ENCODE results near the gene PDXK. TPM values are rescaled to one million over a fixed set of nuclear protein-coding genes. Genes with fewer than 3 reads are reported as not detected.

The PDXK gene
- total and polyA plus RNA-seq, 2 of the 13 experiments (the other 11 are each of a cell fraction or from before 2014, with no cell fraction given) = 114 to 184 TPM

DNA sequence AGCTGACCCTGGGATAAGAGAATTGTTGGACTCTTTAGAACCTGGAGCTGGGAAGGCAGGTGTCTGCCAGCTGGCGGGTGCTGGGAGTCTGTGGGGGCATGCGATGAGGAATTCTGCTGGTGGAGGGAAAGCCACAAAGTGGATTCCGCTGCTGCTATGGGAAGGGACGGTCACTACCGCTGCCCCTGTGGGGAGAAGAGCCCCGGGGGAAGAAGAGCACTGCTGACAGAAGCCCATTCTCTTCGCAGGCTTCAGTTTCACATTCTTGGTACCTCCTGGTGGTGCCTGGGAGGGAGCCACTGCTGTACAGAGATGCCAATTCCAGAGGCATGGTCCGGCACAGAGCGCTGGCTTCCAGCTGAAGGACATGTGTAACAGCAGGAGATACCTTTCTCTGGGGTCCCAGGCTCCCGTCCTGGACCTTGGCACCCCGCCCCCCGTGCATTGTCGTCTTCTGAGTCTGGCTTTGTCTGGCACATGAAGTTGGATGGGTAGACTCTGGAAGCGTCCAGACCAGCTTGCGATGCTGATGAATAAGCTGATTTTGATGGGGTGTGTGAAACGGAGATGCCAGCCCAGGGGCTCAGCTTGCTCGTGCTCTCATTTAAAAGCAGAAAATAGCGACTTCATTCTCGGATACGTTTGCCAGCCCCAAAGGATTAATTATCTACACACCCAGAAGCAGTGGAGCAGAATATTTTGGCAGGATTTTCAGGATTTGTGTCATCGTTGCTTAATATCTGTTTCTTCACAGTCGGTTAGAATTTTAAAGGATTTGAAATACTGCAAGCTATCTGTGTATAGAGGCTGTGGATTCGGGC lies 13.2 kb downstream of the PDXK start (continued):
- TF ChIP-seq ZNF24 (IDR thresholded peaks at IDR 0.05) (no peak), TFDP2 (CRISPR knock-in tag; IDR thresholded peaks at IDR 0.05) (no peak), ZNF331 (CRISPR knock-in tag; IDR thresholded peaks at IDR 0.05) (no peak), NFKB2 (CRISPR knock-in tag; IDR thresholded peaks at IDR 0.05; ENCODE audit: borderline replicate concordance) (peak; percentile 80; the same call in 1 of the 2 replicates), IRX3 (CRISPR knock-in tag; IDR thresholded peaks at IDR 0.05; ENCODE audit: borderline replicate concordance, low read depth) (no peak), SIX4 (CRISPR knock-in tag; IDR thresholded peaks at IDR 0.05) (no peak), ZBTB20 (CRISPR knock-in tag; IDR thresholded peaks at IDR 0.05; ENCODE audit: borderline replicate concordance, low read depth) (no peak), SRY (CRISPR knock-in tag; IDR thresholded peaks at IDR 0.05) (no peak), SUZ12 (IDR thresholded peaks at IDR 0.05; ENCODE audit: low read depth, low read length) (no peak), U2AF1 (optimal IDR thresholded peaks at IDR 0.05; ENCODE audit: low read depth, low read length) (no peak), ZNF546 (CRISPR knock-in tag; conservative IDR thresholded peaks at IDR 0.05) (no peak), HDAC1 (CRISPR knock-in tag; IDR thresholded peaks at IDR 0.05) (peak; percentile 14), HMGXB3 (CRISPR knock-in tag; IDR thresholded peaks at IDR 0.05; ENCODE audit: borderline replicate concordance) (no peak), UBTF (CRISPR knock-in tag; IDR thresholded peaks at IDR 0.05) (peak; percentile 47; the same call in 1 of the 2 replicates)
- TF ChIP-seq, protein P1, sequence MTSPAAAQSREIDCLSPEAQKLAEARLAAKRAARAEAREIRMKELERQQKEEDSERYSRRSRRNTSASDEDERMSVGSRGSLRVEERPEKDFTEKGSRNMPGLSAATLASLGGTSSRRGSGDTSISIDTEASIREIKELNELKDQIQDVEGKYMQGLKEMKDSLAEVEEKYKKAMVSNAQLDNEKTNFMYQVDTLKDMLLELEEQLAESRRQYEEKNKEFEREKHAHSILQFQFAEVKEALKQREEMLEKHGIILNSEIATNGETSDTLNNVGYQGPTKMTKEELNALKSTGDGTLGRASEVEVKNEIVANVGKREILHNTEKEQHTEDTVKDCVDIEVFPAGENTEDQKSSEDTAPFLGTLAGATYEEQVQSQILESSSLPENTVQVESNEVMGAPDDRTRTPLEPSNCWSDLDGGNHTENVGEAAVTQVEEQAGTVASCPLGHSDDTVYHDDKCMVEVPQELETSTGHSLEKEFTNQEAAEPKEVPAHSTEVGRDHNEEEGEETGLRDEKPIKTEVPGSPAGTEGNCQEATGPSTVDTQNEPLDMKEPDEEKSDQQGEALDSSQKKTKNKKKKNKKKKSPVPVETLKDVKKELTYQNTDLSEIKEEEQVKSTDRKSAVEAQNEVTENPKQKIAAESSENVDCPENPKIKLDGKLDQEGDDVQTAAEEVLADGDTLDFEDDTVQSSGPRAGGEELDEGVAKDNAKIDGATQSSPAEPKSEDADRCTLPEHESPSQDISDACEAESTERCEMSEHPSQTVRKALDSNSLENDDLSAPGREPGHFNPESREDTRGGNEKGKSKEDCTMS (CRISPR knock-in tag; conservative IDR thresholded peaks at IDR 0.05) = no peak
- TF ChIP-seq, protein P2, sequence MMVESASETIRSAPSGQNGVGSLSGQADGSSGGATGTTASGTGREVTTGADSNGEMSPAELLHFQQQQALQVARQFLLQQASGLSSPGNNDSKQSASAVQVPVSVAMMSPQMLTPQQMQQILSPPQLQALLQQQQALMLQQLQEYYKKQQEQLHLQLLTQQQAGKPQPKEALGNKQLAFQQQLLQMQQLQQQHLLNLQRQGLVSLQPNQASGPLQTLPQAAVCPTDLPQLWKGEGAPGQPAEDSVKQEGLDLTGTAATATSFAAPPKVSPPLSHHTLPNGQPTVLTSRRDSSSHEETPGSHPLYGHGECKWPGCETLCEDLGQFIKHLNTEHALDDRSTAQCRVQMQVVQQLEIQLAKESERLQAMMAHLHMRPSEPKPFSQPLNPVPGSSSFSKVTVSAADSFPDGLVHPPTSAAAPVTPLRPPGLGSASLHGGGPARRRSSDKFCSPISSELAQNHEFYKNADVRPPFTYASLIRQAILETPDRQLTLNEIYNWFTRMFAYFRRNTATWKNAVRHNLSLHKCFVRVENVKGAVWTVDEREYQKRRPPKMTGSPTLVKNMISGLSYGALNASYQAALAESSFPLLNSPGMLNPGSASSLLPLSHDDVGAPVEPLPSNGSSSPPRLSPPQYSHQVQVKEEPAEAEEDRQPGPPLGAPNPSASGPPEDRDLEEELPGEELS (CRISPR knock-in tag; IDR thresholded peaks at IDR 0.05) = 0 out of 2 replicates have a peak, but pooled peaks have one; percentile 16

All from HepG2 (cell line).